Gastrocnemius medialis (tissue), 4 donors: ENCODE data around the gene PATE1.

ENCODE experiments used
- POLR2A ChIP-seq, 2 donors: fragments of 450-650 bp; IDR thresholded peaks; one replicate each; pipeline ENCODE4 v1.6.1; 2017; ENCODE audit warnings: antibody characterized with exemption in 2 of 2, mild to moderate bottlenecking in 2 of 2, moderate library complexity in 2 of 2
- TF ChIP-seq, protein P1 (sequence below), 5 experiments: fragments of 450-650 bp in 3 of 5; fragments of 200-600 bp in 2 of 5; sonication (generic) in 2 of 5; IDR thresholded peaks in 4 of 5; conservative IDR thresholded peaks in 1 of 5; 1 replicate in 4 of 5; 2 replicates in 1 of 5; pipeline ENCODE4 v1.5.1; 2016 to 2019; ENCODE audit warnings: antibody characterized with exemption in 5 of 5, mild to moderate bottlenecking in 3 of 5, moderate library complexity in 3 of 5

GRCh38 chr11:125745979-125746378 lies at the start of gene PATE1:
- TF ChIP-seq, protein P1, sequence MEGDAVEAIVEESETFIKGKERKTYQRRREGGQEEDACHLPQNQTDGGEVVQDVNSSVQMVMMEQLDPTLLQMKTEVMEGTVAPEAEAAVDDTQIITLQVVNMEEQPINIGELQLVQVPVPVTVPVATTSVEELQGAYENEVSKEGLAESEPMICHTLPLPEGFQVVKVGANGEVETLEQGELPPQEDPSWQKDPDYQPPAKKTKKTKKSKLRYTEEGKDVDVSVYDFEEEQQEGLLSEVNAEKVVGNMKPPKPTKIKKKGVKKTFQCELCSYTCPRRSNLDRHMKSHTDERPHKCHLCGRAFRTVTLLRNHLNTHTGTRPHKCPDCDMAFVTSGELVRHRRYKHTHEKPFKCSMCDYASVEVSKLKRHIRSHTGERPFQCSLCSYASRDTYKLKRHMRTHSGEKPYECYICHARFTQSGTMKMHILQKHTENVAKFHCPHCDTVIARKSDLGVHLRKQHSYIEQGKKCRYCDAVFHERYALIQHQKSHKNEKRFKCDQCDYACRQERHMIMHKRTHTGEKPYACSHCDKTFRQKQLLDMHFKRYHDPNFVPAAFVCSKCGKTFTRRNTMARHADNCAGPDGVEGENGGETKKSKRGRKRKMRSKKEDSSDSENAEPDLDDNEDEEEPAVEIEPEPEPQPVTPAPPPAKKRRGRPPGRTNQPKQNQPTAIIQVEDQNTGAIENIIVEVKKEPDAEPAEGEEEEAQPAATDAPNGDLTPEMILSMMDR (IDR thresholded peaks at IDR 0.05 in 4 of 5, conservative IDR thresholded peaks at IDR 0.05 in 1 of 5) = no peak
- TF ChIP-seq POLR2A (IDR thresholded peaks at IDR 0.05) = no peak
